ENCODE data around the gene BORCS5. TPM values are rescaled to one million over a fixed set of nuclear protein-coding genes. Genes with fewer than 3 reads are reported as not detected.

BORCS5 gene
- total RNA-seq, 1 experiment from 2014 or later = 25.7 TPM

GRCh38 chr12:12473223-12473622, 116.3 kb downstream of the BORCS5 start:
- POLR2A ChIA-PET = no interaction called here
- Histone ChIP-seq H3K4me1 (no peaks in the 10 kb centered on the region), H3K4me3 (ENCODE audit: low read depth, low read length) (no peak overlapping the region), H3K27me3 (replicated peaks; ENCODE audit: control insufficient read depth, insufficient read depth, low read length) (no peaks in the 10 kb centered on the region), H3K36me3 (ENCODE audit: control insufficient read depth, insufficient read depth, low read length) (peaks cover 8% of the 10 kb centered on the region), H3K9me3 (no peaks in the 10 kb centered on the region)
- no peak overlapping the region for H3K4me3 Mint-ChIP-seq (ENCODE audit: unreplicated experiment)
- H3K27me3 Mint-ChIP-seq (ENCODE audit: insufficient read depth, unreplicated experiment) = no peaks in the 10 kb centered on the region
- DNase-seq = no peak
- H3K36me3 Mint-ChIP-seq (ENCODE audit: insufficient read depth, unreplicated experiment) = peaks cover 100% of the 10 kb centered on the region
- CTCF ChIA-PET = no interaction called here
- H3K27ac Mint-ChIP-seq (ENCODE audit: unreplicated experiment) = peak overlapping the region; percentile 33
- peaks cover 17% of the 10 kb centered on the region for H3K9me3 Mint-ChIP-seq (ENCODE audit: unreplicated experiment)
- intact Hi-C loops (cut with micrococcal nuclease; ENCODE audit: unreplicated experiment) = no loop called here
- no TSS peak for BruUV-seq (replicated peaks)
- peaks cover 6% of the 10 kb centered on the region for H3K4me1 Mint-ChIP-seq (ENCODE audit: low read depth, unreplicated experiment)
- no peak for TF ChIP-seq CTCF (IDR thresholded peaks at IDR 0.05; ENCODE audit: insufficient read depth in 1 of 2, low read depth in 1 of 2, low read length in 1 of 2, severe bottlenecking in 1 of 2, unreplicated experiment in 1 of 2)

- Mint-ChIP-seq H3K27me3 (ENCODE audit: insufficient read depth, unreplicated experiment) (no peaks in the 10 kb centered on the region), H3K4me3 (ENCODE audit: unreplicated experiment) (no peak overlapping the region), H3K4me1 (ENCODE audit: low read depth, unreplicated experiment) (peaks cover 6% of the 10 kb centered on the region), H3K36me3 (ENCODE audit: insufficient read depth, unreplicated experiment) (peaks cover 100% of the 10 kb centered on the region), H3K9me3 (ENCODE audit: unreplicated experiment) (peaks cover 15% of the 10 kb centered on the region), H3K27ac (ENCODE audit: unreplicated experiment) (peak overlapping the region; percentile 19)
- no peaks in the 10 kb centered on the region for H3K9me3 ChIP-seq
- POLR2A ChIA-PET = no interaction called here
- no peaks in the 10 kb centered on the region for H3K27me3 ChIP-seq (replicated peaks; ENCODE audit: control insufficient read depth, insufficient read depth, low read length)
- BruUV-seq (replicated peaks) = no TSS peak
- intact Hi-C loops (cut with micrococcal nuclease; ENCODE audit: unreplicated experiment) = no loop called here
- CTCF ChIA-PET = no interaction called here
- no peaks in the 10 kb centered on the region for H3K4me1 ChIP-seq
- no peak for DNase-seq
- peaks cover 8% of the 10 kb centered on the region for H3K36me3 ChIP-seq (ENCODE audit: control insufficient read depth, insufficient read depth, low read length)
- TF ChIP-seq CTCF (IDR thresholded peaks at IDR 0.05; ENCODE audit: insufficient read depth in 1 of 2, low read depth in 1 of 2, low read length in 1 of 2, severe bottlenecking in 1 of 2, unreplicated experiment in 1 of 2) = no peak
- H3K4me3 ChIP-seq (ENCODE audit: low read depth, low read length) = no peak overlapping the region
Observed at GRCh38 chr12:12474471-12474928, 117.6 kb downstream of the BORCS5 start.

GRCh38 chr12:12474931-12475795, 118.3 kb downstream of the BORCS5 start:
- intact Hi-C loops (cut with micrococcal nuclease; ENCODE audit: unreplicated experiment) = no loop called here
- Histone ChIP-seq H3K4me3 (ENCODE audit: low read depth, low read length) (no peak overlapping the region), H3K4me1 (no peaks in the 10 kb centered on the region), H3K36me3 (ENCODE audit: control insufficient read depth, insufficient read depth, low read length) (peaks cover 6% of the 10 kb centered on the region), H3K9me3 (no peaks in the 10 kb centered on the region), H3K27me3 (replicated peaks; ENCODE audit: control insufficient read depth, insufficient read depth, low read length) (no peaks in the 10 kb centered on the region)
- H3K27me3 Mint-ChIP-seq (ENCODE audit: insufficient read depth, unreplicated experiment) = no peaks in the 10 kb centered on the region
- H3K4me1 Mint-ChIP-seq (ENCODE audit: low read depth, unreplicated experiment) = peaks cover 6% of the 10 kb centered on the region
- ChIA-PET CTCF (interaction anchor here (0.6 kb wide), 1 partner anchor 32 kb away, joined by 3 read pairs; no protein-coding TSS in a partner anchor), POLR2A (interaction anchor here (0.6 kb wide), 1 partner anchor 11 kb away, joined by 5 read pairs; no protein-coding TSS in a partner anchor)
- H3K4me3 Mint-ChIP-seq (ENCODE audit: unreplicated experiment) = no peak overlapping the region
- H3K27ac Mint-ChIP-seq (ENCODE audit: unreplicated experiment) = peak overlapping the region; percentile 19
- peaks cover 100% of the 10 kb centered on the region for H3K36me3 Mint-ChIP-seq (ENCODE audit: insufficient read depth, unreplicated experiment)
- no peak for TF ChIP-seq CTCF (IDR thresholded peaks at IDR 0.05; ENCODE audit: insufficient read depth in 1 of 2, low read depth in 1 of 2, low read length in 1 of 2, severe bottlenecking in 1 of 2, unreplicated experiment in 1 of 2)
- no peak for DNase-seq
- no TSS peak for BruUV-seq (replicated peaks)
- peaks cover 9% of the 10 kb centered on the region for H3K9me3 Mint-ChIP-seq (ENCODE audit: unreplicated experiment)

All from Caco-2 (cell line).